NCI-H82 treated with DMSO at 0.1 percent for 48 hours (cell line): ENCODE results near the gene CEP44.

Source experiments
- DNase-seq: peaks from one replicate; lab custom pipeline; 2025; ENCODE audit not compliant: unreplicated experiment; lab: John Stamatoyannopoulos, UW

CEP44 gene

DNA sequence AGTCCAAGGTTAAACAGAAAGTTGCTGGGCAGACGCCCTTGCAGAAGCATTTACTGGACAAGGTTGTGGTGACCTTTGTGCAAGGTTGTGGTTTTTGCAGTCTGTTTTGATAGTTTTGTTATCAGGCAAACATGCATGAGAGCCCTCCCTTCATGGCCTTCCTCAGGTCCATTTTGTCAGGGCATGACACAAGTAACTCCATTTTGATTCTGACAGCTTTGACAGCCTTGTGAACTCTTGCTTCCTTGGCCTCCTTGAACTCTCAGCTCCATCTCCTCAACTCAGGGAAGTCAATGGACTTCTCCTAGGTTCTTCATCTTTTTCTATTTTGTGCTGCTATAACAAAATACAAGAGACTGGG is 97.7 kb downstream of the CEP44 start:
- DNase-seq, result no peak
